HG03025 (cell line): ENCODE data around the gene SS18L1.

Experiments used
- ATAC-seq: cut with Tn5 transposase; IDR thresholded peaks from one replicate; pipeline ENCODE4 v1.9.1; 2021; ENCODE audit warnings: mild to moderate bottlenecking, moderate library complexity; ENCODE audit not compliant: unreplicated experiment, low FRiP score

Gene SS18L1

DNA sequence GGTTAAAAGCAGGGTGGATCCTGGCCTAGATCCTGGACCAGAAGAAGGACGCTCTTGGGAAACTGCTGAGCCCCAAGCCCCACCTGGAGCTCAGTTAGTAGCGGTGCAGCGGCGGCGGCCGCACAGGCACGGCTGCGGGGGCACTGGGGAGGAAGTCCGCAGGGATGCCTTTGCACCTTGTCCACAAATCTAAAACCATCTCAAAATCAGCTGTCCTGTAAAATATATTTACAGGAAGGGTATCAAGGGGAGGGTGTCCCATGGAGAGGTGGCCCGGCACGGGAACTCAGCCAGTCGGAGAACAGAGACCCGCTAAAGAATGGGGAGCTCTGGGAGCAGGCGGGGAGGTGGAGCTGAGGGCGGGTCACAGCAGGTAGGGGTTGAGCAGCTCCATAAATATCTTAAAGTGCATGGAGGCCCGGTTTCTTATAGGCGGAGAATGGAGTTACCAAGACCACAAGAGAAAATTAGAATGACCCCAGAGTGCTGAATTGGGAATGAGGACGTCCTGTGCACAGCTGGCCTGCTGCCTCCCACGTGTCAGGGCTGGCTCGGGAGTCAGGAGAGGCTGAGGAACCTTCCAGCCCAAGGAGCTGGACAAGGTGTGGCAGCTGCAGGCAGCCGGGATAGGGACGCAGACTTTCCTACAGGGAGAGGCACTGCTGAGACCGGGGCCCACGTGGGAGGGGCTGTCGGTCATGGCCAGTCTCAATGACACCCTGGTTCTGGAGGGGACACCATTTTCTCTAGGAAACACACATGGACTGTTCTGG, 47.3 kb downstream of the SS18L1 start:
- no peak for ATAC-seq

DNA sequence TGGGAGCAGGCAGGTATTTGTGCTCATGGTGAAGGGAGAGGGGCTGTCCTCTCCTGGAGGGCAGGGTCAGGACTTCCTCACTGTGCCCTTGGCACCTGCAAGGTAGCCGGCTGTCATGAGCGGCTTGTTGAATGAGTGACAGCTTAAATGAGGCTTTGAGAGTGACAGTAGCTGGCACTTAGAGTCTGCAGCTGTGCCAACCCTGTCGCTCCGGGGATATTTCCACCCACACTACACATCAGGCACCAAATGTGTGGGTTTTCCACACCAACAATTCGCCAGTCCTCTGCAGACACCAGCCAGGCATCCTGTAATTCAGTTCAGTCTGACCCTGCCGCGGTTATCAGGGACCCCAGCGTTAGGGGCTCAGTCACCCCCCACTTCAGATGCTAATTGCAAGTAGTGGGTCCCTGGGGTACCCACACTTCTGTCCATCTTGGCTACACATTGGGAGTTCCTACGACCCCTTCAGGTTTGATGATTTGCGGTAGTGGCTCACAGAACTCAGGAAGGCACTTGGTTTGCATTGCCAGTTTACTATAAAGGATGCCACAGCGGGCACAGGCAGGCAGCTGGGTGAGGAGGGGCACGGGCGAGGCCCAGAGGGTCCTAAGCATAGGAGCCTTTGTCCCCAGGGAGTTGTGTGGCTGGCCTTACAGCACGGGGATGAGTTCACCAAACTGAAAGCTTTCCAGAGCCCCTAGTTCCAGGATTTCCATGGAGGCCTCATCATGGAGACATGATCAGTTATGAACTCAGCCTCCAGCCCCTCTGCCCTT, 48.4 kb downstream of the SS18L1 start:
- ATAC-seq, result no peak

DNA sequence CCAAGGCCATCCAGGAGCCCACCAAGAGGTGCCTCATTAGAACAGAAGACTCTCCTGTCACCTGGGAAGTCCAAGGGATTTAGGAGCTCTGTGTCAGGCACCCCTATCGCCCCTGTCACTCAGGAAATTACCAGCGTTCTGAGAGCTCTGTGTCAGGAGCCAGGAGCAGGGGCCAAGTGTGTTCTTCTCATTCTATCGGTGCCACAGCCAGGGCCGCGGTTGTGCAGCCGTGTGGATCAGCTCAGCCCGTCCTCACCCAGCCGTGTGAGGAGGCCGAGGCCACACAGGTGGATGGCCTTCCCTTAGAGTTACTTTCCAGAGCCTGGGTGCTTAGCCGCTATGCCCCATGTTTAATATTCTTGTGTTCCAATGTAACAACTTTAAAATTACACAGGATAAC, 49.1 kb downstream of the SS18L1 start:
- ATAC-seq, result no peak

DNA sequence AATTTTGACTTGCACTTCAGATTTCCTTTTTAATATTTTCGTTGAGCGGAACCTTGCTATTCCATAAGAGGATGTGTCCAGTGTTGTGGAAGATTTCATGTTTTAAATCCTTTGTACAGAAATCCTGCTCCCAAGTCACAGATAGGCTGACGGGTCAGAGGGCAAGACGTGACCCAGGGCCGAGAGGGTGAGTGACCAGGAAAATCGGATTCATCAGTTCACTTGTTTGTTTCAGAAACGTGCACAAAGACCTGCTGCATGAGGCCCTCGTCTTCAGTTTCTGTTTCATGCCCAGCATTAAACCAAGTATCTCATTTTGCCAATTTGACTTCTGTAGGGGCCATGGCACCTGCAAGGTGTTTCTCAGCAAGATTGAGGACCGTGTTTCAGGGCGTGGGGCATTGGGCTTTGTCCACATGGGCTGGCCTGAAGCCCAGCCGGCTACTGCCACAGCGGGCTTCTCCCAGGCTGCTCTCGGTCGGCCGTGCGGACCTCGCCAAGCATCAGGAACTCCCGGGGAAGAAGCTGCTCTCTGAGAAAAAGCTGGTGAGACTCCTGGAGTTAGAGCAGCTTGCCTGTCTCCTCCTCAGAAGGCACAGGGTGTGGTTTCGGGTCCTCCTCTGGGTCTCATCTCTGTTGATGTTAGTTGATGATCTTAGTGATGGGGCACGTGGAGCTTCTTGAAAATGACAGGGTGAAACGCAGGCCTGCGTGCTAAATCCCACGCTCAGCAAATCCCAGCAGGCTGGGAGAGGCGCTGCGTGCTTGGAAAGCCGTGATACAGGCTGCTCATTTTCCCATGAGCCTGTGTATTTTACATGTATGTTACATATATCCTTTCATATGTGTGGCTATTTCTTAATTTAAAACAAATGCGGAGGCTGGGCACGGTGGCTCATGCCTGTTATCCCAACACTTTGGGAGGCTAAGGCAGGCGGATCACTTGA, 49.8 kb downstream of the SS18L1 start:
- no peak for ATAC-seq

DNA sequence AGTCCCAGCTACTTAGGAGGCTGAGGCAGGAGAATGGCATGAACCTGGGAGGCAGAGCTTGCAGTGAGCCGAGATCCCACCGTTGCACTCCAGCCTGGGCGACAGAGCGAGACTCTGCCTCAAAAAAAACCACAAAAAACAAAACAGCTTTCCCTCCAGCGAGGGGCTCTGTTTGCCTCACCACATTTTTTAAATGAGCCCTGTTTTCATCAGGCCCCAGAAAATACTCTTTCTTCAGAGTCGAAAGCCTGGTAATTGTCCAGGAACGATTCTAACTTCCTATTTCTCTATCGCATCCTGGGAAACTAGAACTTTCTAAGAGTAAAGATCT, 51.5 kb downstream of the SS18L1 start:
- no peak for ATAC-seq

DNA sequence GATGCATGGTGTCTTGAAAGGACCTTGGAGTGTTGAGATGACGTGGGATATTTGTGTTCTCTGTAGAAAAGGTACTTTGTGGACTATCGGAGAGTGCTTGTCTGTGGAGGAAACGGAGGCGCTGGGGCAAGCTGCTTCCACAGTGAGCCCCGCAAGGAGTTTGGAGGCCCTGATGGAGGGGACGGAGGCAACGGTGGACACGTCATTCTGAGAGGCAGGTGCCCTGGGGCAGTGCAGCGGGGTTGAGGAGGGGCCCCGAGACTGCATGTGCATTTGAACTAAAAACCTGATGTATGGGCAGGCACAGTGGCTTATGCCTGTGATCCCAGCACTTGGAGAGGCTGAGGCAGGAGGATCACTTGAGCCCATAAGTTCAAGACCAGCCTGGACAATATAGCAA, 52.2 kb downstream of the SS18L1 start:
- no peak for ATAC-seq

DNA sequence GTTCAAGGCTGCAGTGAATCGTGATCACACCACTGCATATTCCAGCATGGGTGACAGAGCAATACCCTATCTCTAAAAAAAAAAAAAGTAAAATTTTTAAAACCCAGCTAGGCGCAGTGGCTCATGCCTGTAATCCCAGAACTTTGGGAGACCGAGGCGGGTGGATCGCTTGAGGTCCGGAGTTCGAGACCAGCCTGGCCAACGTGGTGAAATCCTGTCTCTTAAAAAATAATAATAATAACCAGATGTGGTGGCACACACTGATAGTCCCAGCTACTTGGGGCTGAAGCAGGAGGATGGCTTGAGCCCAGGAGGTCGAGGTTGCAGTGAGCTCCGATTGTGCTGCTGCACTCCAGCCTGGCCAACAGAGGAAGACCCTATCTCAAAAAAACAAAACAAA, 52.7 kb downstream of the SS18L1 start:
- ATAC-seq, result no peak

DNA sequence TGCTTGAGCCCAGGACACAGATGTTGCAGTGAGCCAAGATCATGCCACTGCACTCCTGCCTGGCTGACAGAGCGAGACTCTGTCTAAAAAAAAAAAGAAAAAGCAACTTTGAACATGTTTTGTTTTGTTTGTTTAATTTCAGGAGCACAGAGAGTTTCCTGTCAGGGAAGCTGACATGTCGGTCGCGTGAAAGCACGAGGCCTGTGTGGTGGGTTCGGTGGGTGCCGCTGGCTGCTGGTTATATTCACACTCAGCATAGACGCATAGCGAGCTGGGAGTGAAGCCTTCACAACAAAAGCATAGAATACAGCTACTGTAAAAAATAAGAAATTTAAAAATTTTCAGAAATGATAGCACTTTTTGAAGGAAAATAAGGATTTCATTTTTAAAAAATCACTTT, 53.7 kb downstream of the SS18L1 start:
- no peak for ATAC-seq

DNA sequence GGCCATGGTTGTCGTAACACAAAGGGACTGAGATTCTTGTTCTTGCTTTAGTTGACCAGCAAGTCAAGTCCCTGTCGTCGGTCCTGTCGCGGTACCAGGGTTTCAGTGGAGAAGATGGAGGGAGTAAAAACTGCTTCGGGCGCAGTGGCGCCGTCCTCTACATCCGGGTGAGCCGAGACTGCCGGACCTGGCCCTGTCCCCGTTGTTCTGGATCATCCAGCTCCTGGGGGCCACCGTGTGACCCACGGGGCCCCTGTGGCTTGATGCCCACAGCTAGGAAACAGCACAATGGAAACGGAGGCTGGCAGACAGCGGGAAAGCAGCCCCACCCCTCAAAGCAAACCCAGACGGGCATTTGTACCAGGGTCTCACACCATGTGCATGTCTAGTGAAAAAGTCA, 54.2 kb downstream of the SS18L1 start:
- no peak for ATAC-seq

DNA sequence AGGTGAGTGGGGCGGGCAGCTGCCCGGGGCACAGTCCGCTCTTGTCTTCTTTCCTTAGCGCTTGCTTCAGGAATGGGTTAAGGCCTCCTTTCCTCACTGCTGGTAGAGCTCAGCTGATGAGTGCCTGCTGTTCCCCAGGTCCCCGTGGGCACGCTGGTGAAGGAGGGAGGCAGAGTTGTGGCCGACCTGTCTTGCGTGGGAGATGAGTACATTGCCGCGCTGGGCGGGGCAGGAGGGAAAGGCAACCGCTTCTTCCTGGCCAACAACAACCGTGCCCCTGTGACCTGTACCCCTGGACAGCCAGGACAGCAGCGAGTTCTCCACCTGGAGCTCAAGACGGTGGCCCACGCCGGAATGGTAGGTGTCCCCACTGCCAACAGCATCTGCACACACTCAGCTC, 54.9 kb downstream of the SS18L1 start:
- no peak for ATAC-seq

DNA sequence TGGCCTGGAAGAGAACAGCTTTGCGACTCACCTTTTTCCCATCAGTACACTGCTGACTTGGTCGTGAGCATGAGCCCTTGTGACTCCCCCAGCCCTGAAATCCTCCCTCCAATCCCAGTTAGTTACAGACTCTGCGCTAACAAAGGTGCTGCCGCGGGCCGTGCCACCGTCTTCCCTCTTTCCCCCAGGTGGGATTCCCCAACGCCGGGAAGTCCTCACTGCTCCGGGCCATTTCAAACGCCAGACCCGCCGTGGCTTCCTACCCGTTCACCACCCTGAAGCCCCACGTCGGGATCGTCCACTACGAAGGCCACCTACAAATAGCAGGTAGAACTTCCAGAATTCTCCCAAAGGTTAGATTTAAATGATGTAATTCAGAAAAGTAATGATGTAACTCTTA, 55.4 kb downstream of the SS18L1 start:
- no peak for ATAC-seq

DNA sequence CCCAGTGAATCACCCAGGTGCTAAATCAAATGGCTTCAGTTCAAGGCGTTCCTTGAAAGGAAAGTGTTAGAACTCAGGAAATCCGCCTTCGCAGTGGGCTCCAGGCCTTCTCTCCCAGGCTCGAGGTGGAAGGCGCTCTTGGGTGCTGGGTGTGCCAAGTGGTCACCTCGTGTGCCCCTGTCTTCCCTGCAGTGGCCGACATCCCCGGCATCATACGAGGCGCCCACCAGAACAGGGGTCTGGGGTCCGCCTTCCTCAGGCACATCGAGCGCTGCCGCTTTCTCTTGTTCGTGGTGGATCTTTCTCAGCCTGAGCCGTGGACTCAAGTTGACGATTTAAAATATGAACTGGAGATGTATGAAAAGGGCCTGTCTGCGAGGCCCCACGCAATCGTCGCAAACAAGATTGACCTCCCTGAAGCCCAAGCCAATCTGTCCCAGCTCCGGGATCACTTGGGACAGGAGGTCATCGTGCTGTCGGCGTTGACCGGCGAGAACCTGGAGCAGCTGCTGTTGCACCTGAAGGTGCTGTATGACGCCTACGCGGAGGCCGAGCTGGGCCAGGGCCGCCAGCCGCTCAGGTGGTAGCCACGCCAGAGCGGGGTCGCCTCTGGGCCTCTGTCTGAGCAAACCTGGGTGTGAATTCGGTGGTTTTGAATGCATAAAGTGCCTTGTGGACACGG, 57.1 kb downstream of the SS18L1 start:
- no peak for ATAC-seq

DNA sequence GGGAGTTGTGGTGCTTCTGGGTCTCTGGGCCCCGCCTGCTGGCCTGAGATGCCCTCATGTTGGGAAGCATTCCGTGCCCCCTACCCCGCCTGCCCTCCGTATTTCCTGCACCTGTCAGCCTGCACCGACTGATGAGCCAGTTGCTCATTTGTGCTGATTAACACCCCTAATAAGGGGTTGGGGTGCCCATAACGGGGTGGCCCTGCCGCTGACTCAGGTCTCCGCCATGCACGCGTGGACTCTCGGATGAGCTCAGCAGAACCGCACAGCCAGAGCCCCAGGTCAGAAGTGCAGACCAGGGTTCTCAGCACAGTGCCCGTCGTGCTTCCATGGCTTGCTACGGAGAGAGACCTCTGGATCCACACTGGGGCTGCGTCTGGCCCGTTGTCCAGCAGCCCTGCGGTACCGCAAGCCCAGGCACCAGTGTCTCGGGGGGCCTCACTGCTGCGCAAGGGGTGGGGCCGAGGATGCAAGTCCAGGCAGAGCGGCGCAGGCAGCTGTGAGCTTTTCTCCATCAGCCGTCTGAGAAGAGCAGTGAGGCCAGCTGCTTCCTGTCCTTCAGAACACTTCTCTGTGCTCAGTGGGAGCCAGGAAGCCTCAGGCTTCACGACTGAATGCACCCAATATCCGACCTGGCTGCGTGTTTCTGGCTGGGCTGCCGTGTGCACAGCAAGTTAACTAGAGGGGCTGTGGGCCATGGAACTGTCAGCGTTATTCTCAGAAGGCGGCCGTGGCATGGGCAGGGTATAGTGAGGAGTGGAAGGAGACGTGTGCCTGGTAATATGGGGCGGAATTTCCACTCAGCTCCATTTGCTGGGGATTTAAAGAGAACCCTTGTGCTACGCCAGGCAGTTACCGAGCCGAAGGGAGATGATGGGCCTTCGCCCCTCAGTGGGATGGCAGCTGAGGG, 57.9 kb downstream of the SS18L1 start:
- no peak for ATAC-seq

DNA sequence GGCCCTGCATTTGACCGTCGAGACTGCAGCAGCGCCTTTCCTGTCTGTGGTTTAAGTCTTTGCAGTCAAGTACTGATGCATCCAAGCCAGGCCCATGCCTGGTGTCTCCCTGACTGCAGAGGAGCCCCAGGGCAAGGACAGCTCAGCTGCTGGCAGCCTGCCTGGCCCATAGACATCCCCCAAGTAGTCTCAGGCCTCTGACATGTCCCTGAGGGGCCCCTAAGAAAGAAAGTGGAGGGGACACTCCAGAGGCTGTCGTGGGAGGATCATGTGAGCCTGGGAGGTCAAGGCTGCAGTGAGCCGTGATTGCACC, 58.5 kb downstream of the SS18L1 start:
- ATAC-seq, result no peak

DNA sequence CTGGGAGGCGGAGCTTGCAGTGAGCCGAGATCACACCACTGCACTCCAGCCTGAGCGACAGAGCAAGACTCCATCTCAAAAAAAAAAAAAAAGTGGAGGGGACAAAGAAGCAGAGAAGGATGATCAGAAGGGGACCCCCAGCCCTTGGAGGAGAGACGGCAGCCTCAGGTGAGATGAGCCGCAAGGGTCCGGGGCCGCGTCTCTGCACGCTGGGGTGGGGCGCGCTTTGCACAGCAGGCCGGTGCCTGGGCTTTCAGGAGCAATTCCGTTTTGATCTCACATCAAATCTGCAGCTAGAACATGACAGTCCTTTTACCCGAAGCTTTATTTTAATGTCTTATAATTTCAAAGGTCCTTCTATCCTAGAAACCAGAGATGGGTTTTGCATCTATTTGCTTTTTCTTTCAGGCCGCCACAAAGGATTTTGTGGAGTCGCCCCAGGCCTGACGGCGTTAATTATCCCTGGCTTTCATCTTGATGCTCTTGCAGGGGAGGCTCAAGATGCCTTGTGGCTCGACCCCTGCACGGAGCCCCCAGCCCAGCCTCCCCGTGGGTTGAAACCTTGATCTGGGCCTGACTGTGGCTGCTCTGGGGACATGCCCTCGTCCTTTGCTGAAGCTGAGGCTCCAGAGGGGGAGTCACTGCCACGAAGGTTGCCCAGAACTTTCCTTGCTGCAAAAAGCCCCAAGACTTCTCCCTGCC, 59.3 kb downstream of the SS18L1 start:
- ATAC-seq, result no peak

DNA sequence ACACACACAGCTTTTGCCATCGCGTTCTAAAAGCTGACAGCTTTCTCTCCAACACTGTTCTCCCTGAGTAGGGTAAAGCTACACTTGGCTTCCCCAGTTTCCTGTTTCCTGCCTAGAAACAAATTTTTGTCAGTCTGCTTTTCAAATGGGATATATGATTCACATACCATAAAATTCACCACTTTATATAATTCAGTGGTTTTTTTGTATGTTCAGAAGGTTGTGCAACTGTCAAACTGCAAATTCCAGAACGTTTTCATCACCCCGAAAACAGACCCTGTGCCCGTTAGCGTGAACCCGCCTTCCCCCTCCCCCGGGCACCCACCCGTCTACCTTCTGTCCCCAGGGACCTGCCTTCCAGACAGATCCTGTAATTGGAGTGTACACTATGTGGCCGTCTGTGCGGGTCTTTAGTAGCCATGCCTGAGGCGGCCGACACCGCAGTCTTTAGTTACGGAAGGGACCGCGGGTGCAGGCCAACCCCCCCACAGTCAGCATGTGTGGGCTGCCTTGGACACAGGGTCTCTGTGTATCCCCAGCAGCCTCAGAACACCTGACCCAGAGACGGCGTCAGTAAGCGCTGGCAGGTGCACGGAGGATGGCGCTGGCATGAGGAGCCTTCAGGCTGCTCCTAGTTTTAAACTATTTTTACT, 59.9 kb downstream of the SS18L1 start:
- ATAC-seq, result no peak

DNA sequence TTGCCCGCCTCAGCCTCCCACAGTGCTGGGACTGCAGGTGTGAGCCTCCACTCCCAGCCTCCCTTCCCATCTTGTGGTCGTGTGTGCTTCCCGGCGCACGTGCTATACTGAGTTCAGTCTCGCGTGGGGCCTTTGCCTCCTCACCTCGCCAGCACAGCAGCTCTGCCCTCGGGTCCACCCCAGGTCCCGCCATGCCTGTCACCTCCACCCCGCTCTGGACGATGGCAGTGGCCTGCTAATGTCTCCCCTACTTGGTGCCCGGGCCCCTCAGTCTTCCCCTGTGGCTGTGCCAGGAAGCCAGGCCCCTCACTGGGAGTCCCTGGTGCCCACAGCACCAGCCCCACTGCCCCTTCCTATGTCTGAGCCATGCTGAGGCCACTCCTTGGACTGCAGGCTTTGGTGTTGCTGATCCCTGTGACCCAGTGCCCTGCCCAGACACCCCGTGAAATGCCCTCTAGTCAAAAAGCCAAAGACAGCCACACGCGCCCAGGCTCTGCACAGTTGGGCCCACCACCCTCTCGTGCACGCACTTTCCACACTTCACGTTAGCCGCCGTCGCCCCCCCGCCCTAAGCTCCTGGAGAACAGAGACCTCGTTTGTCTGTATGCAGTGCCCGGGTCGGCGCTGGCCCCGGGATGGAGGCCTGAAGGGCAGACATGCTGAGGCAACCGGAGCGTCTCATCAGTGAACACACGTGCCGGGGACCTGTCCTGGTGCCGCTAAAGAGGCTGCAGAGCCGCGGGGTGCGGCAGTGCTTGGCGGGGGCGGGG, 62.2 kb downstream of the SS18L1 start:
- no peak for ATAC-seq

DNA sequence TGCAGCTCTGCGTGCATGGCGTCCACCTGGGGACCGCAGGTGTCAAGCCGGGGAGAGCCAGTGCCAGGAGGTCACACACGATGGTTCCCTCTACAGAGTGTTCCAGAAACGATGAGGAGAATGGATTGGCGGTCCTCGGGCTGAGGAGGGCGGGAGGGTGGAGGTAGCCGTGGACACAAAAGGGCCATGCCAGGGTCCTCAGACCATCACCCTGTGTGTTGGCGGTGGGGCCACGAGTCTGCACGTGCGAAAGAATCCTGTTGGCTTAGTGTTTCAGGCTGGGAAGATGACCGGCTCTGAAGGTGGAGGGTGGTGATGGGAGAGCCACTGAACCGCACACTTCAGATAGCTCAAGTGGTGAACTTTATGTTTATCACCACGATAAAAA, 62.8 kb downstream of the SS18L1 start:
- no peak for ATAC-seq
